Osteoblast (primary cell): ENCODE measurements around the gene DENND4A. TPM values are rescaled to one million over a fixed set of nuclear protein-coding genes. Genes with fewer than 3 reads are reported as not detected.

Experiments used
- DNase-seq: peaks from one replicate; pipeline ENCODE4 v3.0.0; 2011; ENCODE audit warnings: low spot score, mixed read lengths; ENCODE audit not compliant: insufficient read length; ENCODE audit errors: missing footprints
- H2AFZ ChIP-seq: 2 replicates; pipeline ENCODE4 v1.6.0; 2011; ENCODE audit warnings: mild to moderate bottlenecking, low read length
- H3K27ac ChIP-seq: 2 replicates; pipeline ENCODE4 v1.5.1; 2011; ENCODE audit warnings: mild to moderate bottlenecking, low read depth, low read length, moderate library complexity
- H3K27me3 ChIP-seq: 2 replicates; pipeline ENCODE4 v1.6.0; 2012; ENCODE audit warnings: mild to moderate bottlenecking, control low read depth, inconsistent platforms, low read length, moderate library complexity; ENCODE audit not compliant: insufficient read depth
- H3K36me3 ChIP-seq: 2 replicates; pipeline ENCODE4 v1.5.1; 2011; ENCODE audit warnings: mild to moderate bottlenecking, low read length, control low read depth, moderate library complexity; ENCODE audit not compliant: insufficient read depth
- H3K4me1 ChIP-seq: 2 replicates; pipeline ENCODE4 v1.5.1; 2011; ENCODE audit warnings: mild to moderate bottlenecking, low read length, control low read depth, moderate library complexity; ENCODE audit not compliant: insufficient read depth
- H3K4me2 ChIP-seq: 2 replicates; pipeline ENCODE4 v1.6.0; 2011; ENCODE audit warnings: mild to moderate bottlenecking, low read length; ENCODE audit not compliant: insufficient read depth
- H3K4me3 ChIP-seq: fragments of 200-600 bp; sonication (generic); 3 replicates; pipeline ENCODE4 v1.5.1; 2012; ENCODE audit warnings: mild to moderate bottlenecking, low read length, inconsistent platforms; ENCODE audit not compliant: insufficient read depth
- H3K79me2 ChIP-seq: 2 replicates; pipeline ENCODE4 v1.6.0; 2012; ENCODE audit warnings: mild to moderate bottlenecking, low read length, control low read depth, inconsistent platforms; ENCODE audit not compliant: insufficient read depth
- H3K9me3 ChIP-seq: 2 replicates; pipeline ENCODE4 v1.5.1; 2011; ENCODE audit warnings: low read depth, low read length, control low read depth
- H4K20me1 ChIP-seq: 2 replicates; pipeline ENCODE4 v1.6.0; 2012; ENCODE audit warnings: mild to moderate bottlenecking, low read length, control low read depth; ENCODE audit not compliant: insufficient read depth
- total RNA-seq: library from RNA; depleted of rRNA; stranded (reverse); fragments of >200 nt; gene quantifications from 2 replicates; pipeline ENCODE4 v1.2.3, GENCODE V29; 2012
- TF ChIP-seq, protein P1 (sequence below): IDR thresholded peaks from 2 replicates; pipeline ENCODE4 v1.5.1; 2011; ENCODE audit warnings: mild to moderate bottlenecking, low read depth, low read length, moderate library complexity; ENCODE audit errors: extremely low read depth

DENND4A gene
- total RNA-seq, 1 donor, result 30.4 TPM

DNA sequence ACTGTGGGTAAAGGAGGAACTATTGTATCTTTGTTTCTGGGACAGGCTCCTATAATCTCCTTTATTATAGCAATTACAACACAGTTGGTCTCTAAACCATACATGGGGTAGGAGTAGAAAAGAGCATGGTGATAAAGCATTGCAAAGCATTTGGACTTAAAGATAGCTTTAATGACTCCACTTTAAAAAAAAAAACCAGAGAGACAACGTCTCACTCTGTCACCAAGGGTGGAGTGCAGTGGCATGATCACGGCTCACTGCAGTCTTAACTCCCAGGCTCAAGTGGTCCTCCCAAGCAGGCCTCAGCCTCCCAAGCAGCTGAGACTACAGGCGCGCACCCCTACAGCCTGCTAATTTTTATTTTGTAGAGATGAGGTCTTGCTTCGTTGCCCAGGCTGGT lies 68.2 kb downstream of the DENND4A start:
- TF ChIP-seq, protein P1, sequence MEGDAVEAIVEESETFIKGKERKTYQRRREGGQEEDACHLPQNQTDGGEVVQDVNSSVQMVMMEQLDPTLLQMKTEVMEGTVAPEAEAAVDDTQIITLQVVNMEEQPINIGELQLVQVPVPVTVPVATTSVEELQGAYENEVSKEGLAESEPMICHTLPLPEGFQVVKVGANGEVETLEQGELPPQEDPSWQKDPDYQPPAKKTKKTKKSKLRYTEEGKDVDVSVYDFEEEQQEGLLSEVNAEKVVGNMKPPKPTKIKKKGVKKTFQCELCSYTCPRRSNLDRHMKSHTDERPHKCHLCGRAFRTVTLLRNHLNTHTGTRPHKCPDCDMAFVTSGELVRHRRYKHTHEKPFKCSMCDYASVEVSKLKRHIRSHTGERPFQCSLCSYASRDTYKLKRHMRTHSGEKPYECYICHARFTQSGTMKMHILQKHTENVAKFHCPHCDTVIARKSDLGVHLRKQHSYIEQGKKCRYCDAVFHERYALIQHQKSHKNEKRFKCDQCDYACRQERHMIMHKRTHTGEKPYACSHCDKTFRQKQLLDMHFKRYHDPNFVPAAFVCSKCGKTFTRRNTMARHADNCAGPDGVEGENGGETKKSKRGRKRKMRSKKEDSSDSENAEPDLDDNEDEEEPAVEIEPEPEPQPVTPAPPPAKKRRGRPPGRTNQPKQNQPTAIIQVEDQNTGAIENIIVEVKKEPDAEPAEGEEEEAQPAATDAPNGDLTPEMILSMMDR, result no peak

DNA sequence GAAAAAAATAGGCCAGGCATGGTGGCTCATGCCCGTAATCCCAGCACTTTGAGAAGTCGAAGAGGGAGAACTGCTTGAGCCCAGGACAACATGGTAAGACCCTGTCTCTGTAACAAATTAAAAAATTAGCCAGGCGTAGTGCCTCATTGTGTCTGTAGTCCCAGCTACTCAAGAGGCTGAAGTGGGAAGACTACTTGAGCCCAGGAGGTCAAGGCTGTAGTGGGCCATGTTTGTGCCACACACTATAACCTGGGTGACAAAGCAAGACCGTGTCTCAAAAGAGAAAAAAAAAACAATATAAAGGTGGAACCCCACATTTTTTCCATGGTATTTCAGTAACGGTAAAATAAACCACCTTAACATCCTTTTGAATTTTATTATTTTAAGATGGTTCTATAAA lies 69.9 kb downstream of the DENND4A start:
- no peak overlapping the region for H3K27ac ChIP-seq
- H4K20me1 ChIP-seq, result no peaks in the 10 kb centered on the region
- TF ChIP-seq, protein P1, result no peak
- no peak overlapping the region for H3K4me3 ChIP-seq
- H3K9me3 ChIP-seq, result no peaks in the 10 kb centered on the region
- no peak overlapping the region for H2AFZ ChIP-seq
- no peaks in the 10 kb centered on the region for H3K27me3 ChIP-seq
- H3K4me1 ChIP-seq, result no peaks in the 10 kb centered on the region
- peaks cover 7% of the 10 kb centered on the region for H3K36me3 ChIP-seq
- no peaks in the 10 kb centered on the region for H3K79me2 ChIP-seq
- H3K4me2 ChIP-seq, result no peak overlapping the region
- no peak for DNase-seq

More for the DNA sequence above, 68.2 kb downstream of the DENND4A start:
- H3K36me3 ChIP-seq, result peaks cover 7% of the 10 kb centered on the region
- no peak overlapping the region for H2AFZ ChIP-seq
- H3K79me2 ChIP-seq, result no peaks in the 10 kb centered on the region
- no peak overlapping the region for H3K4me3 ChIP-seq
- no peaks in the 10 kb centered on the region for H3K27me3 ChIP-seq
- no peaks in the 10 kb centered on the region for H4K20me1 ChIP-seq
- DNase-seq, result no peak
- no peaks in the 10 kb centered on the region for H3K4me1 ChIP-seq
- H3K4me2 ChIP-seq, result no peak overlapping the region
- no peak overlapping the region for H3K27ac ChIP-seq
- H3K9me3 ChIP-seq, result no peaks in the 10 kb centered on the region

DNA sequence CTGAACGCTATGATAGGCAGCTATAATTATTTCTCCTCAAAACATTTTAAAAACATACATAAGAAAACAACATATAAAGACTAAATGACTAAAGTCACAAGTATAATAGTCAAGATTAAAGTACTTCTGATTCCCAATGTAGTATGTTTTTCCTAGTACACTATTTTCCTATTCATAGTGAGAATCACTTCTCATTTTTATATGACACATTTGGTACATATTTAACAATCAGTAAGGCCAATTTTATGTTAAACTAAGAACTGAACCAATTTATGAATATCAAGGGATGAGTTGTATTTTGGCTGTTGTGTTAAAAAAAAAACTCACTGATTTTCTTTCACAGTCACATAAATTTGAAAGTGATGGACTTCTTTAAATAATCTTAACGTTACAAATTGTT lies 79.7 kb downstream of the DENND4A start:
- no peaks in the 10 kb centered on the region for H3K79me2 ChIP-seq
- no peak overlapping the region for H3K4me3 ChIP-seq
- no peak overlapping the region for H3K27ac ChIP-seq
- no peak overlapping the region for H2AFZ ChIP-seq
- H3K4me2 ChIP-seq, result no peak overlapping the region
- TF ChIP-seq, protein P1, result no peak
- DNase-seq, result no peak
- no peaks in the 10 kb centered on the region for H3K9me3 ChIP-seq
- H4K20me1 ChIP-seq, result no peaks in the 10 kb centered on the region
- peaks cover 7% of the 10 kb centered on the region for H3K36me3 ChIP-seq
- no peaks in the 10 kb centered on the region for H3K27me3 ChIP-seq
- no peaks in the 10 kb centered on the region for H3K4me1 ChIP-seq

DNA sequence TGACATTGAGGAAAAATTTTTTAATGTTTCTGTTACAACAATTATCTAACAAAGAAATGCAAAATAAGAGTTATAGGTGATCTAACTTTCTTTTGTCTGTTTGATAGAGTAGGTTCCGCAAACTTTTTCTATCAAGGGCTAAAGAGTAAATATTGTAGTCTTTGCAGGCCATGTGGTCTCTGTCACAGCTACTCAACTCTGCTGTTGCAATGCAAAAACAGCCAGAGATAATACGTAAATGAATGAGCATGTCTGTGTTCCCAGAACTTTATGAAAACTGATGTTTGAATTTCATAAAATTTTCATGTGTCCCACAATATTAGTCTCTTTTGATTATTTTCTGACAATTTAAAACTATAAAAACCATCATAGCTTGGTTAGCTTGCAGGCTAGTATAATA lies 97.0 kb downstream of the DENND4A start:
- no peaks in the 10 kb centered on the region for H3K9me3 ChIP-seq
- no peak for DNase-seq
- peaks cover 23% of the 10 kb centered on the region for H3K36me3 ChIP-seq
- H4K20me1 ChIP-seq, result no peaks in the 10 kb centered on the region
- no peaks in the 10 kb centered on the region for H3K79me2 ChIP-seq
- no peak overlapping the region for H3K27ac ChIP-seq
- no peak overlapping the region for H2AFZ ChIP-seq
- H3K4me3 ChIP-seq, result no peak overlapping the region
- H3K4me2 ChIP-seq, result no peak overlapping the region
- no peaks in the 10 kb centered on the region for H3K27me3 ChIP-seq
- TF ChIP-seq, protein P1, result no peak
- no peaks in the 10 kb centered on the region for H3K4me1 ChIP-seq
